Measurements from ENCODE around the gene NSFL1C. TPM values are rescaled to one million over a fixed set of nuclear protein-coding genes. Genes with fewer than 3 reads are reported as not detected.

NSFL1C gene
- total RNA-seq, 1 experiment from 2014 or later: 31.1 TPM

- DNase-seq (ENCODE audit: low read depth, low spot score): no peak
- in situ Hi-C loops (cut with HindIII; ENCODE audit: low pct_unique_long_range_greater_than_20kb, low sequenced_read_pairs): loop anchor here (25.0 kb wide), 1 partner anchor 126 kb away; no protein-coding TSS in a partner anchor
Measured at GRCh38 chr20:1438361-1438760, 28.3 kb downstream of the NSFL1C start.

DNA sequence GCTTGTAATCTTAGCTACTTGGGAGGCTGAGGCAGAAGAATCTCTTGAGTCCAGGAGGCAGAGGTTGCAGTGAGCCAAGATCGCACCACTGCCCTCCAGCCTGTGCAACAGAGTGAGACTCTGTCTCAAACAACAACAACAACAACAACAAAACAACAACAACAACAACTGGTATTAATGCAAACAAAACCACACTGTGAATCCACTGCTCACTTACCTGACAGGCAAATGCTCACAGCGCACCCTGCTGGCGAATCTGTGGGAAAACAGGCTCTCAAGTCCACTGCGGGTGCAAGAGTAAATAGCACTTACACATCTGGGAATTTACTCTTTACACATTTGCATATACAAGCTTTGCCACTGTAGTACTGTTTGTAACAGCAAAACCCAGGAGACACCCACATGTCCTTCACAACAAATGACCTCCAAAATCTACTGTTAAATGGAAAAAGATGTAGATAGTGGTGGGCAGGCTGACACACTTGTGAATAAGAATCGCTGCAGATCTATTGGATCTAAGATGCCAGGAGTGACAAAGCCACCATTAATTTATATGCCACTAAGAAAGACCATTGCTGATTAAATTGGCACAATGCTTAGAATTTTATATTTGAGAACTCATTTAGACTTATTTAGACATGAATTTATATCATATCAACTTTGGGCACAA lies 29.3 kb downstream of the NSFL1C start:
- peak; percentile 87 for DNase-seq (ENCODE audit: low read depth, low spot score)
- in situ Hi-C loops (cut with HindIII; ENCODE audit: low pct_unique_long_range_greater_than_20kb, low sequenced_read_pairs): loop anchor here (25.0 kb wide), 1 partner anchor 125 kb away; no protein-coding TSS in a partner anchor

DNA sequence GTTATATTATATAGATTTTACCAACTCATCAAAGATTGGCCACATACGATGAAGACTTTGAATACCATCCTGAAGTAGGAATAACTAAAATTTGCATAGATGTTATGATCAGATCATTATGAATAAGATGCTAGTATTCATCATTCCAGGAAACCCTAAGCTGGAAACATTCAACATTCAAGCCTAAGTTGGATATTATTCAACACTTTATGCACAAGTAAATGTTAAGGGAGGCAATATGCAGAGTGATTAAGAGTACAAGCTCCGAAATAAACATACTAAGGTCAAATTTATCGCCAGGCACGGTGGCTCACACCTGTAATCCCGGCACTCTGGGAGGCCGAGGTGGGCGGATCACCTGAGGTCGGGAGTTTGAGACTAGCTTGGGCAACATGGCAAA lies 30.4 kb downstream of the NSFL1C start:
- in situ Hi-C loops (cut with HindIII; ENCODE audit: low pct_unique_long_range_greater_than_20kb, low sequenced_read_pairs): loop anchor here (25.0 kb wide), 1 partner anchor 124 kb away; no protein-coding TSS in a partner anchor

GRCh38 chr20:1435337-1435699 lies 31.3 kb downstream of the NSFL1C start:
- no peak for DNase-seq (ENCODE audit: low read depth, low spot score)
- in situ Hi-C loops (cut with HindIII; ENCODE audit: low pct_unique_long_range_greater_than_20kb, low sequenced_read_pairs): loop anchor here (25.0 kb wide), 1 partner anchor 123 kb away; no protein-coding TSS in a partner anchor

More for the DNA sequence above, 30.4 kb downstream of the NSFL1C start:
- no peak for DNase-seq (ENCODE audit: low read depth, low spot score)

GRCh38 chr20:1434571-1435336 lies 31.9 kb downstream of the NSFL1C start:
- DNase-seq (ENCODE audit: low read depth, low spot score): peak; percentile 95
- in situ Hi-C loops (cut with HindIII; ENCODE audit: low pct_unique_long_range_greater_than_20kb, low sequenced_read_pairs): loop anchor here (25.0 kb wide), 1 partner anchor 122 kb away; no protein-coding TSS in a partner anchor

DNA sequence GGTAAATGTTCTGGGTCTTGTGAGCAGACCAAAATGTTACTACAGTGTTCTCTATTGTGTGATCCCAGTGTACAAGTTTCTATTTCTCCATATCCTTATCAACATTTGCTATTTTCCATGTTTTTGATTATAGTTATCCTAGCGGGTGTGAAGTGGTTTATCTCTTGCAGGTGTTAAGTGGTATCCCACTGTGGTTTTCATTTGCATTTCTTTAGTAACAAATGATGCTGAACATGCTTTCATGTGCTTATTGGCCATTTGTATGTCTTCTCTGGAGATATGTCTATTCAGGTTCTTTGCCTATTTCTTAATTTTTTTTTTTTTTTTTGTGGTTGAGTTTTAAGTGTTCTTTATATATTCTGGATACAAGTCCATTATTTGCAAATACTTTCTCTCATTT lies 35.5 kb downstream of the NSFL1C start:
- in situ Hi-C loops (cut with HindIII; ENCODE audit: low pct_unique_long_range_greater_than_20kb, low sequenced_read_pairs): loop anchor here (25.0 kb wide), 1 partner anchor 119 kb away; no protein-coding TSS in a partner anchor
- no peak for DNase-seq (ENCODE audit: low read depth, low spot score)

DNA sequence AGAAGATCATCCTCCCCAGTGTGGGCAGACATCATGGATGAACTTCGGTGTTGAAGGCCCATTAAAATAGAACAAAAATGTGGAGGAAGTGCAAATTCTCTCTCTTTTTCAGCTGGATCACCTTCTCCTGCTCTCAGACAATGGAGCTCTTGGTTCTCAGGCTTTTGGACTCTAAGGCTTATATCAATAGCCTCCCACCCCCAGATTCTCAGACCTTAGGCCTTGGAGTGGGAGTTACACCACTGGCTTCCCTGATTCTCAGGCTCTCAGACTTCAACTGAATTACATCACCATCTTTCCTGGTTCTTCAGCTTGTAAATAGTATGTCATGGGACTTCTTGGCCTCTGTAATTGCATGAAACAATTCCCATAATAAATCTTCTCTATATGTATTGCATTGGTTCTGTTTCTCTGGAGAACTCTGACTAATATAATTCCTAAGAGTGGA lies 36.6 kb downstream of the NSFL1C start:
- in situ Hi-C loops (cut with HindIII; ENCODE audit: low pct_unique_long_range_greater_than_20kb, low sequenced_read_pairs): loop anchor here (25.0 kb wide), 1 partner anchor 118 kb away; no protein-coding TSS in a partner anchor
- peak; percentile 79 for DNase-seq (ENCODE audit: low read depth, low spot score)

DNA sequence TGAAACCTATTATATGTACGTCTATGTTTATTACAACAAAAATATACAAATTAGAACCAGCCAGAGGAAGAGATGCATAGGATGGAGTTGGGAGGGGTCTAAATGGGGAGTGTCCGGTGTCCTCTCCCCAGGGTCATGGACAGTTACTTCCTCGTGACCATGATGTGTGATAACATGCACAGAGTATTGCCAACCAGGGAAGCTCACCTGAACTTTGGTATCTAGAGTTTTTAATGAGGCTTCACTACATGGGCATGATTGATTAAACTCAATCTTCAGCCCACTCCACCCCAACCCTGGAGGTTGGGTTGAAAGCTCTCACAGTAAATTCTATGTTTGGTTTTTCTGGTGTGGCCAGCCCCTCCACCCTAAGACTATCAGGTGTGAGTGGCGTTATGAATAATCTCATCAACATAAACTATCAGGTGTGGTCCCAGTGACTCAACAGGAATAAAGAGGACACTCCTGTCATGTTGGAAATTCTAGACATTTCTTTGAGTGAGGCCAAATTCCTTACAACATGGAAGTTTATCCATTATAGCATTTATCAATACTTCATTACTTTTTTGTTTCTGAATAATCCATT lies 37.4 kb downstream of the NSFL1C start:
- no peak for DNase-seq (ENCODE audit: low read depth, low spot score)
- in situ Hi-C loops (cut with HindIII; ENCODE audit: low pct_unique_long_range_greater_than_20kb, low sequenced_read_pairs): loop anchor here (25.0 kb wide), 1 partner anchor 117 kb away; no protein-coding TSS in a partner anchor

DNA sequence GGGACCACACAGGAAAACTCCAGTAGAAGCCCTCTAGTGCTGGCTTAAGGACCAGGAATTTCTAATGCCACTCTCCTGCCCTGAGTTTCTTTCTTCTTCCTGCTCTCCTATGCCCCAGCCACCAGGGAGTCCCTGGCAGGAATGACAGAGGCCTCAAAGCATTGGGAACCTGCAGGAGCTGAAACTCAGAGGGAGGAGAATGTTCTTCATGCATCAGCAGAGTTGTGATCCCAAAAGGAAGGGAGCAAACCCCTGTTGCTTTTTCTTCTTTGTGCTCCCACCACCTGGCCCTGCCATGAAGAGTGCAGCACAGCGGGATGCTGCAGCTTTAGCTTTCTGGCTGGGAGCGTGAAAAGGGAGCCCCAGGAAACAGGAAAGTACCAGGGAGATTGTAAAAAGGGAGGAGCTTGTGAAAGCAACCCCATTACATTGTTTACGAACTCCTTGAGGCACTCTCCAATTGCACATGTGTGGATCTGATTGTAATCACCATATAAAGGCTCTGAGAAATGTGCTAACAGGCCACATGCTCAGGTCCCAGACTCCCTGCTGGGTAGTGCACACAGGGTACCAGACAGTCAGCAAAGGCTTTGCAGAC lies 39.1 kb downstream of the NSFL1C start:
- peak; percentile 45 for DNase-seq (ENCODE audit: low read depth, low spot score)
- in situ Hi-C loops (cut with HindIII; ENCODE audit: low pct_unique_long_range_greater_than_20kb, low sequenced_read_pairs): loop anchor here (25.0 kb wide), 1 partner anchor 115 kb away; no protein-coding TSS in a partner anchor

GRCh38 chr20:1426231-1426849 lies 40.3 kb downstream of the NSFL1C start:
- in situ Hi-C loops (cut with HindIII; ENCODE audit: low pct_unique_long_range_greater_than_20kb, low sequenced_read_pairs): loop anchor here (25.0 kb wide), 1 partner anchor 114 kb away; no protein-coding TSS in a partner anchor

DNA sequence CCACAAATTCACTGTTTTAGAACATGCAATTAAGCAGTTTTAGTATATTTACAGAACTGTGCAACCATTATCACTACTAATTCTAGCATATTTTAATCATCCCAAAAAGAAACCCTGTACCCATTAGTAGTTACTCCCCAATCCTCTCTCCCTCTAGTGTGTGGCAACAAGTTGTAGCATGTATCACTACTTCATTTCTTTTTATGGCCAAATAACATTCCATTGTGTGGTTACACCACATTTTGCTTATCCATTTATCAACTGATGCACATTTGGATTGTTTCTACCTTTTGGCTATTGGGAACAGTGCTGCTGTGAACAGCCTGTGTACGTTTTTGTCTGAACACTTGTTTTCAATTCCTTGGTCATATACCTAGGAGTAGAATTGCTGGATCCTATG lies 42.3 kb downstream of the NSFL1C start:
- in situ Hi-C loops (cut with HindIII; ENCODE audit: low pct_unique_long_range_greater_than_20kb, low sequenced_read_pairs): no loop called here
- no peak for DNase-seq (ENCODE audit: low read depth, low spot score)

More at GRCh38 chr20:1426231-1426849, 40.3 kb downstream of the NSFL1C start:
- no peak for DNase-seq (ENCODE audit: low read depth, low spot score)

DNA sequence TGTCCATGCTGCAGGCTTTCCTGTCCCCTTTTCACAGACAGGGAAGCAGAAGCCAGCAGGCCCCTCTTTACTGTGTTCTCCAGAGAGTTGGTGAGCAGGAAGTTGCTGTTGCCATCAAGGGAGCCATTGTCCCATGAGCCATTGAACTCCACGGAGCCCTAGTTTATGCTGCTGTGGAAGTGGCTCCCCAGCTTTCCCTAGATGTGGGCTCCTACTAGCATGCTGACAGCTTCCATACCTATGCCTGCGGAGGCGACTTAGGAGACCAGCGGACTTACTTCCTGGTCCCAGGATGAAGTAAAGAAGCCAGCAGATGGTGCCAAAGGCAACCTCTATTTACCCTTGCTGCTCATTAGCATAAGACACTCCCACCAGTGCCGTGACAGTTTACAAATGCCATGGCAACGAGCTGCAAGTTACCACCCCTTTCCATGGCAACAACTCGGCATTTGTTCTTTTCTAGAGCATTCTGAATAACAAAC lies 43.0 kb downstream of the NSFL1C start:
- peak; percentile 96 for DNase-seq (ENCODE audit: low read depth, low spot score)
- in situ Hi-C loops (cut with HindIII; ENCODE audit: low pct_unique_long_range_greater_than_20kb, low sequenced_read_pairs): no loop called here

DNA sequence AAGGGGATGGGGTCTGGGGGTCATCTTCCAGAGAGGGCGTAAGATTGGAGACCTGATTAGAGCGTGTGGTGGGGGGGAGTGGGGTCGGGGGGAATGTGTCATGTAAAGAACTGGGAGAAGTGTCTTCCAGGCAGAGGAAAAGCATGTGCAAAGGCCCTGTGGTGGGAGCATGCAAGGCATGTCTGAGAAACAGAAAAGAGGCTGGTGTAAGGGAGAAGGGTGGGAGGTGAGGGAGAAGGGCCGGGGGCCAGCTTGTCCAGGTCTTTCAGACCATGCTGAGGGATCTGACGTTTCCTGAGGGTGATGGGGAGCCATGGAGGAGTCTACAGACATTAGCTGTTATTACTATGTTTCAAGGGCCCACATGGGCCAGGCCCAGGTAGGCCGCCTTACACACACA lies 43.4 kb downstream of the NSFL1C start:
- in situ Hi-C loops (cut with HindIII; ENCODE audit: low pct_unique_long_range_greater_than_20kb, low sequenced_read_pairs): no loop called here
- DNase-seq (ENCODE audit: low read depth, low spot score): no peak

DNA sequence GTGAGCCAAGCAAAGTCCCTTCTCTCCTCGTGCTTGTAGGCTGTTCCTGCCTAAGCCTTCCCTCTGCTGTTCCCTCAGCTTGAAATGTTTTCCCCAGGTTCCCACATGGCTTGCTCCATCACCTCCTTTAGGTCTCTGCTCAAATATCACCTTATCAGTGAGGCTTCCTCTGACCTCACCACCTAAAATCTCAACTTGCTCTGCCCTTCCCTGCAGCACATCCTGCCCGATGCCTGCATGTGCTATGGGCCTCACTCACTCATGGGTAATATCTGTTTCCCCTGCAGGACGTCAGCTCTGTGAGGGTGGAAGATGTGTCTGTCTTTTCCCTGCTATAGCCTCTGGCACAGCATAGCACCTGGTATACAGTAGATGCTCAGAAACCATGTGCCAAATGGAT lies 43.9 kb downstream of the NSFL1C start:
- DNase-seq (ENCODE audit: low read depth, low spot score): no peak
- in situ Hi-C loops (cut with HindIII; ENCODE audit: low pct_unique_long_range_greater_than_20kb, low sequenced_read_pairs): no loop called here

- in situ Hi-C loops (cut with HindIII; ENCODE audit: low pct_unique_long_range_greater_than_20kb, low sequenced_read_pairs): no loop called here
Measured at GRCh38 chr20:1420066-1420465, 46.6 kb downstream of the NSFL1C start.

DNA sequence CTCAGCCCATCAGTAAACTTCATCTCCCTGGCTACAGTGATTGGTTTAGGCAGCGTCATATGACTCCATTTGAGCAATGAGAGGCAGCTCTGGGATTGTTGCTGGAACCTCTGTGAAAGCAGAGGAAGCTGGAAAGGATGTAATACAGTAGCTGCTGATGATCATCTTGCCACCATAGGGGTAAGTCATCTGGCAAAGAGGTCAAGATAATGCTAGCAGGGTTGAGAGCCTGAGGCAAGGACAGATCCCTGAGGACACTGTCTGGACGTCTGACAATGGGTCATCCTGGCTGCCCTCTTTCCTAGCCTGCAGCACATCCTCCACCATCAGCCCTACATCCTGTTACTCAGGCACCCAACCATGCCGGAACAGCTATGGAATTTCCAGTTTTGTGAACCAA lies 48.3 kb downstream of the NSFL1C start:
- in situ Hi-C loops (cut with HindIII; ENCODE audit: low pct_unique_long_range_greater_than_20kb, low sequenced_read_pairs): no loop called here
- DNase-seq (ENCODE audit: low read depth, low spot score): peak; percentile 49

More at GRCh38 chr20:1420066-1420465, 46.6 kb downstream of the NSFL1C start:
- no peak for DNase-seq (ENCODE audit: low read depth, low spot score)

GRCh38 chr20:1417790-1418189 lies 48.9 kb downstream of the NSFL1C start:
- in situ Hi-C loops (cut with HindIII; ENCODE audit: low pct_unique_long_range_greater_than_20kb, low sequenced_read_pairs): no loop called here
- no peak for DNase-seq (ENCODE audit: low read depth, low spot score)
